GM21786 (cell line): ENCODE measurements around the gene ELAVL4.
"Not testable (repeated sequence)": the region's sequence is repeated elsewhere in the genome, so short reads cannot be mapped to it uniquely, and the experiment has no call there.

Experiments
- ATAC-seq: cut with Tn5 transposase; IDR thresholded peaks from one replicate; pipeline ENCODE4 v1.9.1; 2021; ENCODE audit not compliant: unreplicated experiment

The ELAVL4 gene

GRCh38 chr1:50123071-50123470 lies 14.4 kb downstream of the ELAVL4 start:
- no peak for ATAC-seq

- ATAC-seq: no peak
Measured at GRCh38 chr1:50126927-50127715, 18.4 kb downstream of the ELAVL4 start.

GRCh38 chr1:50129201-50129600 lies 20.5 kb downstream of the ELAVL4 start:
- no peak for ATAC-seq

GRCh38 chr1:50132347-50132894 lies 23.7 kb downstream of the ELAVL4 start:
- ATAC-seq: no peak

GRCh38 chr1:50135716-50136115 lies 27.0 kb downstream of the ELAVL4 start:
- no peak for ATAC-seq

GRCh38 chr1:50139339-50140181 lies 30.8 kb downstream of the ELAVL4 start:
- ATAC-seq: no peak

GRCh38 chr1:50140182-50140447 lies 31.4 kb downstream of the ELAVL4 start:
- ATAC-seq: no peak

- no peak for ATAC-seq
Measured at GRCh38 chr1:50147191-50147850, 38.6 kb downstream of the ELAVL4 start.

GRCh38 chr1:50148142-50148923 lies 39.6 kb downstream of the ELAVL4 start:
- no peak for ATAC-seq

- no peak for ATAC-seq
Measured at GRCh38 chr1:50152236-50152635, 43.5 kb downstream of the ELAVL4 start.

DNA sequence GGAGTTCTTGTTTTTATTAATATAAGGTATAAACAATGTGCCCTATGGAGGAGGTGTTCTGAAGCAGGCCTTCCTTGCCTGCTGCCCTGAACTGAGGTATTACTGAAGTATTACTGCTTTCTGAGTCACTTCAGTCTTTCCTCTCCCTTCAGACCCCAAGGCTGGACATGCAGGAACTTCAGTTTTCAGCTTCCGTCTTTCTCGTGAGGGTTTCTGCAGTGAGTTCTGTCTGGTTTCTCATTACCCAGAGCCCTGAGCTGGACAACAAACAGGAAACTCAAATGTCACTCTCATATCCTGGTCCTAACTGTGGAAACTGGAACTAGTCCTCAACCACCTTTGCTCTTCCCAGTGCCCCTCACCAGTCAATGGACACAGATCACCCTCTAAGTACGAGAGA lies 46.8 kb downstream of the ELAVL4 start:
- no peak for ATAC-seq

DNA sequence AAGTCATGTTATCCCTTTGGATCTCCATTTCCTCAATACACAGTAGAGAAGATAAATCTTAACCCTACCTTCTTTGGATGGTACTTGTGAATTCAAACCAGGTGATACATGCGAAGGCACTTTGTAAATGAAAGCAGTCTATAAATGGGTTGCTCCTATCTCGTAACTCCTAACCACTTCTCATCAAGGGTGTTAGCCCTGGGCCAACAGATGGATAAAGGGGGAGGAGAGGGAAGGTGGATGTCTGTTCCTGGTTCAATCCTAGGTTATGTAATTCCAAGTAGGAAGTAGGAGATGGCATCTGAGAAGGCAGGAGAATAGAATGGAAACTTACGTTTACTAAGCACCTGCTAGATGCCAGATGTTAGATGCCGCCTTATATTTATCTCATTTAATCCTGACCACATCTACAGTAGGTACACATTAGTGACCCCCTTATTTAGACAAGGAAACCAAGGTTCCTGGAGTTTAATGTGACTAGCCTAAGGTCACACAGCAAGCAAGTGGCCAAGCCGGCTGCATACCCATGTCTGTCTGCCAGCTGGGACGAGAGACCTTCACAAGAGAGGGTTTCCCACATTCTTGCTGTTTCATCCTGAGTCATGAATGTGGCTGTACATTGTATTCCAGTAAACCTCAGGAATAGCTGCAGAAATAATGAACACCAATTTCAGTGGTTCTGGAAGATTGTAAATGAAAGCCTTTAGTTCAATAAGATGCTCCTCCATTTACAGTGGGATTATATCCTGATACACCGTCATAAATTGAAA lies 47.7 kb downstream of the ELAVL4 start:
- no peak for ATAC-seq

- no peak for ATAC-seq
Measured at GRCh38 chr1:50157306-50157941, 48.7 kb downstream of the ELAVL4 start.

DNA sequence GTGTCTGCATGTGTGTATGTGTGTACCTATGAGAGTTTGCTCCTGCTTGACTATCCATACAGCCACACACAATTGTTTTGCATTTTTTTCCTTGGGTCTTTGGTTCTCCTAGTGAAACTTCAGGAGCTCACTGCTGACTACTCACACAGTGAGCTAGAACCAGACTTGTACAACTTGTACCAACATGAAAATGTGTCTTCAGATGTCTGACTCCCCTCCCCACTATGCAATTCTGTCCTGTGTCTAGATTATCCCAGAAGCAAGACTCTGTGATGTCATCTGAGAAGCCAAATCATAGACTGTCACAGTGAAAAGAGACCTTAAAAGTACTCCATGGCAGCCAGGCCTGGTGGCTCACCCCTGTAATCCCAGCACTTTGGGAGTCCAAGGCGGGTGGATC lies 49.7 kb downstream of the ELAVL4 start:
- no peak for ATAC-seq

- no peak for ATAC-seq
Measured at GRCh38 chr1:50163680-50164079, 55.0 kb downstream of the ELAVL4 start.

GRCh38 chr1:50166351-50166750 lies 57.6 kb downstream of the ELAVL4 start:
- not testable (repeated sequence) for ATAC-seq

GRCh38 chr1:50172299-50172698 lies 63.6 kb downstream of the ELAVL4 start:
- no peak for ATAC-seq

DNA sequence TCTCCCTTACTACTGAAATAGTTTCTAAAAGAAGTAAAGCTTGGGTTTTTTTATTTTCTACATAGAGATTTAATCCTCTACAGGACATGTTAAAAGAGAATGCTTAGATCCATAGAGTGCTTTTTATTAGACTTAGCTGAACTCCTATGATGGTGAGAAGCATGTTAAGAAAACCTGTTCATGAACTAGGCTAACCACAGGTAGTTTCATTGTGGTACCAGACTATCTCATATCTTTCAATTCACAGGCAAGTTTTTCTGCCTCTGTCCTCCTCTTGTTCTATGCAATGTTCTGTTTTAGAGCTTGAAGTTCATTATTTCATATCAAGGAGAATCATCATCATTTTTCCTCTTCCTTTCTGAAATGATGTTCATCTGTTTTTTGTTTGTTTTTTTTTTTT lies 65.4 kb downstream of the ELAVL4 start:
- no peak for ATAC-seq

DNA sequence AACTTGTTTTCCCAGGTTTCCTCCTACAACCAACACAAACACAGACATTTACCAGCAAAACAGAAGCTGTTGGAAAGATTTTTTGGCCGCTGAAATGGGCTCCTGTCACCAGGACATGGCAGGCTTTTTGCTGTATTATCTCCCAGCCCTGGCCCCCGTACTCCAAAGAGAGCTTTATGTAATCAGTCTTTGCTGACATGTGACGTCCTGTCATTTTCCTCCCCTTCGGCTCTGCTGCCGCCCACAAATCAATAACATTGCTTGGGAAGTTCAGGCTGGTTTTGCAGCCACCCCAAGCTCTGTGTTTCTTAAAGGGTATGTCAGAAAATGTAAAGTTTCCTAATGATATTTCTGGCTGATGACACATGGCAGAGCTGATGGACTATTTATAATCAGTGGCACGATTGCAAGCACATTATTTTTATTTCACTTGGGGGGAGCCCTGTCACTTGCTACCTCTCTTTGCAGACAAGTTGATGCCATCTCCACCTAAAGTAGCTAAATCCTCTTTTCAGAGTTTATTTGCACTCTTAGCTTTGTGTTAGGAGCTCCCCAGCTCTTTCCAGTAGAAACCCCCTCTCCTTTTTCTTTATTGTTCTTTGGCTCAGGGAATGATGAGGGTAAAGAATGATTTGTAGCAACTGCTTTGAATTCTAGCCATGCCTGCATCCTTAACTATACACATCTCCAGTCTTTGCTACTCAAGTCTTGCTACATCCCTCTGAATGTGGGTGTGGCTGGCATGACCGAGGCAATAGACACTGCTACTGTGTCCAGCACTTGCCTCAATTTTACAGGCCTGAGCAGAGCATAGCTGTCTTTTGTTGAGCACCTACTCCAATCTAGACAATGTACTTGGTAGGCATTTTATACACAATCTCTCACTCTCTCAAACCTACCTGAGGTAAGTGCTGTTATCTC lies 67.3 kb downstream of the ELAVL4 start:
- ATAC-seq: no peak
